SU-DHL-6 (cell line): ENCODE results near the gene INO80E.

ENCODE experiments used
- H2AFZ ChIP-seq: fragments of 200-600 bp; sonication (generic); 2 replicates; pipeline ENCODE4 v1.6.1; 2014; ENCODE audit warnings: low read depth, mild to moderate bottlenecking, moderate library complexity, mixed read lengths, antibody characterized with exemption, low read length; ENCODE audit not compliant: severe bottlenecking
- H3F3A ChIP-seq: fragments of 200-600 bp; shearing (Covaris generic); 2 replicates; pipeline ENCODE4 v1.6.0; 2016; ENCODE audit warnings: antibody characterized with exemption, mild to moderate bottlenecking; ENCODE audit not compliant: insufficient read depth
- H3K27ac ChIP-seq: fragments of 200-600 bp; sonication (generic); 2 replicates; pipeline ENCODE4 v1.5.1; 2016; ENCODE audit warnings: low read depth, mild to moderate bottlenecking, low read length, moderate library complexity, mixed read lengths
- H3K27me3 ChIP-seq: fragments of 200-600 bp; sonication (generic), shearing (Covaris generic); 2 replicates; pipeline ENCODE4 v1.6.0; 2014; ENCODE audit warnings: mild to moderate bottlenecking, low read length
- H3K36me3 ChIP-seq: fragments of 200-600 bp; sonication (generic); 2 replicates; pipeline ENCODE4 v1.6.1; 2014; ENCODE audit warnings: mild to moderate bottlenecking, low read length, mixed read lengths
- H3K4me2 ChIP-seq: fragments of 300-600, 200-600 bp; shearing (Covaris generic), sonication (generic); 2 replicates; pipeline ENCODE4 v1.6.0; 2014; ENCODE audit warnings: low read length, low read depth, mild to moderate bottlenecking; ENCODE audit not compliant: poor library complexity, severe bottlenecking
- H3K4me3 ChIP-seq: fragments of 200-600 bp; sonication (generic); 2 replicates; pipeline ENCODE4 v1.5.1; 2014; ENCODE audit warnings: antibody characterized with exemption, low read length, mild to moderate bottlenecking, mixed read lengths; ENCODE audit not compliant: insufficient read depth, poor library complexity, severe bottlenecking
- H3K79me2 ChIP-seq: fragments of 200-600 bp; sonication (generic); 2 replicates; pipeline ENCODE4 v1.6.1; 2014; ENCODE audit warnings: mild to moderate bottlenecking, low read length, moderate library complexity; ENCODE audit not compliant: insufficient read depth
- H3K9ac ChIP-seq: fragments of 200-600 bp; sonication (generic); 2 replicates; pipeline ENCODE4 v1.7.0; 2014; ENCODE audit warnings: mild to moderate bottlenecking, low read length
- H3K9me2 ChIP-seq: fragments of 200-600 bp; sonication (generic); replicated peaks from 2 replicates; pipeline ENCODE4 v1.6.1; 2014; ENCODE audit warnings: low read length; ENCODE audit not compliant: insufficient read depth
- H3K9me3 ChIP-seq: fragments of 200-600 bp; sonication (generic); 2 replicates; pipeline ENCODE4 v1.6.1; 2014; ENCODE audit warnings: low read length, mixed read lengths; ENCODE audit not compliant: insufficient read depth
- H4K20me1 ChIP-seq: fragments of 200-600 bp; sonication (generic); 2 replicates; pipeline ENCODE4 v1.6.1; 2014; ENCODE audit warnings: low read depth, mild to moderate bottlenecking, antibody characterized with exemption, low read length, moderate library complexity, mixed read lengths
- EZH2phosphoT487 ChIP-seq: fragments of 200-600 bp; sonication (generic), shearing (Covaris generic); conservative IDR thresholded peaks from 2 replicates; pipeline ENCODE4 v1.6.1; 2018; ENCODE audit warnings: mild to moderate bottlenecking, antibody characterized with exemption, low read length, moderate library complexity, mixed read lengths
- TF ChIP-seq, protein P1 (sequence below): fragments of 200-600 bp; sonication (generic); IDR thresholded peaks from one replicate; pipeline ENCODE4 v1.5.1; 2017; ENCODE audit warnings: antibody characterized with exemption, mild to moderate bottlenecking, low read length, moderate library complexity; ENCODE audit not compliant: insufficient read depth, poor library complexity, severe bottlenecking

Gene INO80E

DNA sequence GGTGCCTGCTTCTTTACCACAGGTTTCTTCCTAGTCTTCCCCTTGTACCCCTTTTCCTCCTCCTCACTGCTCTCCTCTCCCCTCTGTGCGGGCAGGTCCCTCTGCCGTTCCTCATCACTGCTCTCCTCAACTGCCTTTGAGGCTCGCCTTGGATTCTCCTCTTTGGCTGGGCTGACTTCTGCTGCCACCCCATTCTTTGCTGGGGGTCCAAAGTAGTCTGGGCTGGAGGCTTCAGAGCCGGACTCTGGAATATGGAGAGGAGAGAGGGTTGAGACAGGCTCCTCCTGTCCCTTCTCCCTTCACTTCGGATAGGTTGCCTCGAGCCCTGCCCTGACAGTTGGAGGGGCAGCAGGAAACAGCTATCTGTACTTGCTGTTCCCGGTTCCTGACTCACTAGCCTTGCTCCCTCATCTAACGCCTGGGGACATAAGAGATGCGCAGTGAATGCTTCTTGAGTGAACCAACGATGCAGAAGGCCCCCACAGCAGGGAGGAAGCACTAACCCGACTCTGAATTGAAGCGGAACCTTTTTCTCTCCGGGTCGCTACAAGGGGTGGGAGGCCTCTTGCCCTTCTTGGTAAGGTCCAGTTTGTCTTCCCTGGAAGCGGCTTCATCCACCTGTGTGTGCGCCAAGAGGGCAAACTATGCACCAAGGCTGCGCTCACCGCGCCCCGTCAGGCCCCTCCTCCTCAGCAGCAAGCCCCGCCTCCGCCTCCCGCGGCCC, 1.3 kb upstream of the INO80E start:
- peak overlapping the region; percentile 80 for H3K4me3 ChIP-seq
- peaks cover 11% of the 10 kb centered on the region for H3K79me2 ChIP-seq
- no peaks in the 10 kb centered on the region for H3K27me3 ChIP-seq
- H3K36me3 ChIP-seq = no peaks in the 10 kb centered on the region
- TF ChIP-seq, protein P1, sequence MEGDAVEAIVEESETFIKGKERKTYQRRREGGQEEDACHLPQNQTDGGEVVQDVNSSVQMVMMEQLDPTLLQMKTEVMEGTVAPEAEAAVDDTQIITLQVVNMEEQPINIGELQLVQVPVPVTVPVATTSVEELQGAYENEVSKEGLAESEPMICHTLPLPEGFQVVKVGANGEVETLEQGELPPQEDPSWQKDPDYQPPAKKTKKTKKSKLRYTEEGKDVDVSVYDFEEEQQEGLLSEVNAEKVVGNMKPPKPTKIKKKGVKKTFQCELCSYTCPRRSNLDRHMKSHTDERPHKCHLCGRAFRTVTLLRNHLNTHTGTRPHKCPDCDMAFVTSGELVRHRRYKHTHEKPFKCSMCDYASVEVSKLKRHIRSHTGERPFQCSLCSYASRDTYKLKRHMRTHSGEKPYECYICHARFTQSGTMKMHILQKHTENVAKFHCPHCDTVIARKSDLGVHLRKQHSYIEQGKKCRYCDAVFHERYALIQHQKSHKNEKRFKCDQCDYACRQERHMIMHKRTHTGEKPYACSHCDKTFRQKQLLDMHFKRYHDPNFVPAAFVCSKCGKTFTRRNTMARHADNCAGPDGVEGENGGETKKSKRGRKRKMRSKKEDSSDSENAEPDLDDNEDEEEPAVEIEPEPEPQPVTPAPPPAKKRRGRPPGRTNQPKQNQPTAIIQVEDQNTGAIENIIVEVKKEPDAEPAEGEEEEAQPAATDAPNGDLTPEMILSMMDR = no peak
- TF ChIP-seq EZH2phosphoT487 = no peak
- peaks cover 10% of the 10 kb centered on the region; the same call in 1 of the 2 replicates for H3F3A ChIP-seq
- no peaks in the 10 kb centered on the region for H3K9me3 ChIP-seq
- no peaks in the 10 kb centered on the region for H3K9me2 ChIP-seq
- peak overlapping the region; percentile 89 for H3K9ac ChIP-seq
- H3K4me2 ChIP-seq = peak overlapping the region; percentile 89
- H2AFZ ChIP-seq = no peak overlapping the region
- H4K20me1 ChIP-seq = no peaks in the 10 kb centered on the region
- peak overlapping the region; percentile 93 for H3K27ac ChIP-seq

DNA sequence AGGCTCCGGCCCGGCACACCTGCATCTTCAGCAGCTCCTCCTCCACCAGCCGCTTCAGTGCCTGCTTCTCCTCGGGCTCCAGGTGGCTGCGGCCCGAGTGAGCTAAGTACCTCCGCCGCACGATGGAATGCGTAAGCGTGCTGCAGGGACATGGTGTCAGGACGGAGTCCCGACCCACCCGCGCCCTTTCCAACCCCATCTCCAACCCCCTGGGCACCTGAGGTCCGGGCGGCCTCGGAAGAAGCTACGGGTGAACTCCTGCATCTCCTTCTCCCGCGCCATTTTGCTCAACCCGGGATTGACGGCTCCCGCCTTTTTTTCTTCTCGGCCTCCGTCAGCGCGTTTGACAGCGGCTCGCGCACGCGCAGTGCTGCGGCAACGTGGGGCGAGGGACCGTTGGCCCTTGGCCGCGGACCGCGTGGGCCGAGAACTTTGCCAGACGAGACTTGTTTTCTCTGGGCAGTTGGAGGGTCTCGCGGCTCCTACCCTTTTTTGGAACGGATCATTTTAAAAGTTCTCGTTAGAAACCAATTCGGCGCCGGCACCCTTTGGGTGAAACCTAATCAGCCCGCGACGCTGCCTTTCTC, 624 bp upstream of the INO80E start, which contains the start of gene HIRIP3:
HIRIP3 (minus strand) TSS at position 294 of the 587 bp plus-strand sequence; CDS start at position 282, 12 bp downstream.
- Histone ChIP-seq H3K36me3 (no peaks in the 10 kb centered on the region), H3K79me2 (peaks cover 11% of the 10 kb centered on the region)

DNA sequence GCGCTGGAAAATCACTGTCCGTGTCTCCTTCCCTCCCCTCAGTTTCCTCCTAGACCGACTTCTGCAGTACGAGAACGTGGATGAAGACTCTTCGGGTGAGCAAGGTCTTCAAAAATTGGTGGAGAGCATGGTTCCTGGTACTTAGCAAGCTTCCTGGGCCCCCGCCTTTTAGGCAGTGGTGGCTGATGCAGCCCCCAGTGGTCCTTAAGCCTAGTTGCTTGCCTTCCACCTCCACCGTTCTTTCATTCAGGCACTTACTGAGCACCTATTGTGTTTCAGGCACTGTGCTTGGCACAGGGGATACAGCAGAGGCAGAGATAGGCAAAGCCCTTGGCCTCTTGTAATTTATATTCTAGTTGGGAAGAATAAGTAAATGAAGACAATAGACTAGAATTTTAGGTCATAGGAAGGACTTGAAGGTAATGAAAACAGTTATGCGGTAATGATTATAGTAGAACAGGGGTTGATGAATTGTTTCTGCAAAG, 767 bp downstream of the INO80E start:
- TF ChIP-seq EZH2phosphoT487 = no peak
- TF ChIP-seq, protein P1 = no peak
- H4K20me1 ChIP-seq = no peaks in the 10 kb centered on the region
- H3F3A ChIP-seq = peaks cover 10% of the 10 kb centered on the region; the same call in 1 of the 2 replicates
- H3K4me2 ChIP-seq = peak overlapping the region; percentile 89
- H3K9me2 ChIP-seq = no peaks in the 10 kb centered on the region
- no peaks in the 10 kb centered on the region for H3K36me3 ChIP-seq
- no peaks in the 10 kb centered on the region for H3K9me3 ChIP-seq
- no peaks in the 10 kb centered on the region for H3K27me3 ChIP-seq
- H3K9ac ChIP-seq = peak overlapping the region; percentile 89
- peak overlapping the region; percentile 80 for H3K4me3 ChIP-seq
- H3K79me2 ChIP-seq = peaks cover 11% of the 10 kb centered on the region
- H3K27ac ChIP-seq = peak overlapping the region; percentile 93
- H2AFZ ChIP-seq = no peak overlapping the region

More for the DNA sequence above, 624 bp upstream of the INO80E start, which contains the start of gene HIRIP3:
- H4K20me1 ChIP-seq = no peaks in the 10 kb centered on the region
- peak within 1 kb of the TSS; percentile 85 for H2AFZ ChIP-seq
- H3K9me3 ChIP-seq = no peaks in the 10 kb centered on the region
- H3K27me3 ChIP-seq = no peaks in the 10 kb centered on the region
- H3K9me2 ChIP-seq = no peaks in the 10 kb centered on the region
- no peak for TF ChIP-seq EZH2phosphoT487
- TF ChIP-seq, protein P1 = no peak
- peak within 1 kb of the TSS; percentile 89 for H3K9ac ChIP-seq
- peak within 1 kb of the TSS; percentile 93 for H3K27ac ChIP-seq
- peaks cover 10% of the 10 kb centered on the region; the same call in 1 of the 2 replicates for H3F3A ChIP-seq
- H3K4me2 ChIP-seq = peak within 1 kb of the TSS; percentile 89
- peak within 1 kb of the TSS; percentile 80 for H3K4me3 ChIP-seq
